Measurements from ENCODE around the gene SERTAD1.
A peak's percentile ranks its signal among the peaks of the same experiment; 100 is the strongest.
"Not testable (repeated sequence)": the region's sequence is repeated elsewhere in the genome, so short reads cannot be mapped to it uniquely, and the experiment has no call there.

SERTAD1 gene

GRCh38 chr19:40450664-40451063, 24.9 kb upstream of the SERTAD1 start:
- DNase-seq (ENCODE audit: low spot score): no peak

- no peak for DNase-seq (ENCODE audit: low spot score)
Observed at GRCh38 chr19:40449506-40449905, 23.7 kb upstream of the SERTAD1 start.

- DNase-seq (ENCODE audit: low spot score): no peak
Observed at GRCh38 chr19:40446263-40446784, 20.5 kb upstream of the SERTAD1 start.

- peak; percentile 22 for DNase-seq (ENCODE audit: low spot score)
Observed at GRCh38 chr19:40445780-40446262, 20.0 kb upstream of the SERTAD1 start.

GRCh38 chr19:40444825-40445312, 19.1 kb upstream of the SERTAD1 start:
- DNase-seq (ENCODE audit: low spot score): no peak

GRCh38 chr19:40444000-40444824, 18.4 kb upstream of the SERTAD1 start, which contains the start of gene SERTAD3:
SERTAD3 (minus strand) TSS chr19:40444335; CDS start chr19:40442080, 2,255 bp downstream.
- peak; percentile 98 for DNase-seq (ENCODE audit: low spot score)

GRCh38 chr19:40443131-40443999, 17.6 kb upstream of the SERTAD1 start:
- peak; percentile 99 for DNase-seq (ENCODE audit: low spot score)

- no peak for DNase-seq (ENCODE audit: low spot score)
Observed at GRCh38 chr19:40442328-40443130, 16.7 kb upstream of the SERTAD1 start.

GRCh38 chr19:40441719-40442253, 16.0 kb upstream of the SERTAD1 start:
- no peak for DNase-seq (ENCODE audit: low spot score)

- no peak for DNase-seq (ENCODE audit: low spot score)
Observed at GRCh38 chr19:40438284-40438683, 12.5 kb upstream of the SERTAD1 start.

- DNase-seq (ENCODE audit: low spot score): peak; percentile 88
Observed at GRCh38 chr19:40433391-40434216, 7.8 kb upstream of the SERTAD1 start.

GRCh38 chr19:40432760-40433159, 7.0 kb upstream of the SERTAD1 start:
- DNase-seq (ENCODE audit: low spot score): not testable (repeated sequence)

GRCh38 chr19:40431698-40432097, 5.9 kb upstream of the SERTAD1 start:
- DNase-seq (ENCODE audit: low spot score): no peak

GRCh38 chr19:40430242-40430641, 4.5 kb upstream of the SERTAD1 start:
- DNase-seq (ENCODE audit: low spot score): not testable (repeated sequence)

GRCh38 chr19:40428197-40428596, 2.4 kb upstream of the SERTAD1 start:
- not testable (repeated sequence) for DNase-seq (ENCODE audit: low spot score)

GRCh38 chr19:40424637-40425449, 949 bp downstream of the SERTAD1 start:
- DNase-seq (ENCODE audit: low spot score): peak; percentile 42

GRCh38 chr19:40423938-40424337, 1.9 kb downstream of the SERTAD1 start:
- DNase-seq (ENCODE audit: low spot score): no peak

GRCh38 chr19:40422748-40423566, 2.8 kb downstream of the SERTAD1 start:
- no peak for DNase-seq (ENCODE audit: low spot score)
